GM19193 (cell line): Measurements from ENCODE around the gene SNRPF.

Source experiments
- POLR2A ChIP-seq: IDR thresholded peaks from 4 replicates; pipeline ENCODE4 v1.6.1; 2011; ENCODE audit not compliant: insufficient read depth, insufficient read length; ENCODE audit errors: extremely low read depth

SNRPF gene

GRCh38 chr12:95882873-95883272 lies 24.1 kb downstream of the SNRPF start:
- no peak for TF ChIP-seq POLR2A

GRCh38 chr12:95884998-95885397 lies 26.2 kb downstream of the SNRPF start:
- no peak for TF ChIP-seq POLR2A

- no peak for TF ChIP-seq POLR2A
These were observed 28.6 kb downstream of the SNRPF start for GRCh38 chr12:95887311-95887710.

GRCh38 chr12:95890958-95891357 lies 32.2 kb downstream of the SNRPF start:
- no peak for TF ChIP-seq POLR2A

- TF ChIP-seq POLR2A: no peak
These were observed 38.1 kb downstream of the SNRPF start for GRCh38 chr12:95896846-95897245.

GRCh38 chr12:95898081-95898480 lies 39.3 kb downstream of the SNRPF start:
- TF ChIP-seq POLR2A: no peak

GRCh38 chr12:95908573-95908972 lies 49.8 kb downstream of the SNRPF start:
- TF ChIP-seq POLR2A: no peak

- TF ChIP-seq POLR2A: no peak
These were observed 51.1 kb downstream of the SNRPF start for GRCh38 chr12:95909871-95910270.
